ENCODE results near the gene SEMA3A. TPM values are rescaled to one million over a fixed set of nuclear protein-coding genes. Genes with fewer than 3 reads are reported as not detected.

Gene SEMA3A
- total RNA-seq, 3 donors from 2014 or later, result 4.5 to 76.7 (median 9.7) TPM

GRCh38 chr7:84041649-84042048, 152.9 kb downstream of the SEMA3A start:
- Histone ChIP-seq H3K4me3 (no peak overlapping the region), H3K9me3 (no peaks in the 10 kb centered on the region), H3K36me3 (ENCODE audit: low read depth) (no peaks in the 10 kb centered on the region), H3K4me1 (ENCODE audit: low read depth) (no peaks in the 10 kb centered on the region)
- no peak for DNase-seq
- no peak for ATAC-seq
- intact Hi-C loops (cut with DNase I, micrococcal nuclease), result no loop called here
- no peak for TF ChIP-seq CTCF (IDR thresholded peaks at IDR 0.05)

- TF ChIP-seq CTCF (IDR thresholded peaks at IDR 0.05), result no peak
- intact Hi-C loops (cut with DNase I, micrococcal nuclease), result no loop called here
- DNase-seq (no peak), ATAC-seq (no peak)
- H3K4me3 ChIP-seq, result no peak overlapping the region
- H3K4me1 ChIP-seq (ENCODE audit: low read depth), result no peaks in the 10 kb centered on the region
- H3K36me3 ChIP-seq (ENCODE audit: low read depth), result no peaks in the 10 kb centered on the region
- H3K9me3 ChIP-seq, result no peaks in the 10 kb centered on the region
Observed at GRCh38 chr7:84040355-84040754, 154.2 kb downstream of the SEMA3A start.

- intact Hi-C loops (cut with DNase I, micrococcal nuclease), result no loop called here
- H3K9me3 ChIP-seq, result no peaks in the 10 kb centered on the region
- DNase-seq (no peak), ATAC-seq (no peak)
- H3K4me3 ChIP-seq, result no peak overlapping the region
- H3K4me1 ChIP-seq (ENCODE audit: low read depth), result no peaks in the 10 kb centered on the region
- no peak for TF ChIP-seq CTCF (IDR thresholded peaks at IDR 0.05)
- H3K36me3 ChIP-seq (ENCODE audit: low read depth), result no peaks in the 10 kb centered on the region
Observed at GRCh38 chr7:84039432-84039831, 155.2 kb downstream of the SEMA3A start.

- ATAC-seq (no peak), DNase-seq (no peak)
- Histone ChIP-seq H3K9me3 (no peaks in the 10 kb centered on the region), H3K36me3 (ENCODE audit: low read depth) (no peaks in the 10 kb centered on the region), H3K4me1 (ENCODE audit: low read depth) (peaks cover 13% of the 10 kb centered on the region), H3K4me3 (no peak overlapping the region)
- TF ChIP-seq CTCF (IDR thresholded peaks at IDR 0.05), result no peak
- intact Hi-C loops (cut with DNase I, micrococcal nuclease), result no loop called here
Observed at GRCh38 chr7:84027678-84028077, 166.9 kb downstream of the SEMA3A start.

- no peaks in the 10 kb centered on the region for H3K9me3 ChIP-seq
- no peak for TF ChIP-seq CTCF (IDR thresholded peaks at IDR 0.05)
- intact Hi-C loops (cut with DNase I, micrococcal nuclease), result no loop called here
- no peaks in the 10 kb centered on the region for H3K36me3 ChIP-seq (ENCODE audit: low read depth)
- ATAC-seq (no peak), DNase-seq (no peak)
- H3K4me3 ChIP-seq, result no peak overlapping the region
- H3K4me1 ChIP-seq (ENCODE audit: low read depth), result peaks cover 21% of the 10 kb centered on the region
Observed at GRCh38 chr7:84025332-84025927, 169.2 kb downstream of the SEMA3A start.

Measured in mucosa of descending colon (tissue), 3 donors.